Activated gamma-delta T cell treated with Interleukin-2 at 50 U/mL for 16 hours (primary cell): ENCODE measurements around the gene TNIK.
"Not testable (repeated sequence)": the region's sequence is repeated elsewhere in the genome, so short reads cannot be mapped to it uniquely, and the experiment has no call there.

Experiments used
- DNase-seq: peaks from one replicate; pipeline ENCODE4 v3.0.0-alpha.2; 2020

Gene TNIK

GRCh38 chr3:171415070-171415469, 45.1 kb downstream of the TNIK start:
- DNase-seq = no peak

- DNase-seq = no peak
These were observed 47.7 kb downstream of the TNIK start for GRCh38 chr3:171412473-171412872.

GRCh38 chr3:171412054-171412453, 48.2 kb downstream of the TNIK start:
- DNase-seq = no peak

- DNase-seq = no peak
These were observed 50.0 kb downstream of the TNIK start for GRCh38 chr3:171410186-171410585.

GRCh38 chr3:171407759-171408158, 52.4 kb downstream of the TNIK start:
- DNase-seq = no peak

- no peak for DNase-seq
These were observed 55.7 kb downstream of the TNIK start for GRCh38 chr3:171404376-171404967.

- DNase-seq = no peak
These were observed 57.9 kb downstream of the TNIK start for GRCh38 chr3:171402281-171402680.

- no peak for DNase-seq
These were observed 58.8 kb downstream of the TNIK start for GRCh38 chr3:171401432-171401831.

- no peak for DNase-seq
These were observed 60.4 kb downstream of the TNIK start for GRCh38 chr3:171399842-171400241.

- no peak for DNase-seq
These were observed 61.9 kb downstream of the TNIK start for GRCh38 chr3:171398343-171398742.

- no peak for DNase-seq
These were observed 63.1 kb downstream of the TNIK start for GRCh38 chr3:171397089-171397488.

GRCh38 chr3:171396048-171396447, 64.2 kb downstream of the TNIK start:
- no peak for DNase-seq

- DNase-seq = no peak
These were observed 67.0 kb downstream of the TNIK start for GRCh38 chr3:171393032-171393744.

GRCh38 chr3:171391432-171391831, 68.8 kb downstream of the TNIK start:
- no peak for DNase-seq

- DNase-seq = no peak
These were observed 69.9 kb downstream of the TNIK start for GRCh38 chr3:171390051-171390941.

GRCh38 chr3:171389491-171389890, 70.7 kb downstream of the TNIK start:
- no peak for DNase-seq

- no peak for DNase-seq
These were observed 71.7 kb downstream of the TNIK start for GRCh38 chr3:171388527-171388926.

GRCh38 chr3:171387062-171387461, 73.1 kb downstream of the TNIK start:
- DNase-seq = no peak

- DNase-seq = no peak
These were observed 75.1 kb downstream of the TNIK start for GRCh38 chr3:171385086-171385485.

- DNase-seq = no peak
These were observed 75.9 kb downstream of the TNIK start for GRCh38 chr3:171384101-171384891.

GRCh38 chr3:171383206-171384018, 76.8 kb downstream of the TNIK start:
- DNase-seq = no peak

- DNase-seq = not testable (repeated sequence)
These were observed 77.9 kb downstream of the TNIK start for GRCh38 chr3:171382347-171382746.
